ENCODE measurements around the gene DPP9. TPM values are rescaled to one million over a fixed set of nuclear protein-coding genes. Genes with fewer than 3 reads are reported as not detected.

Gene DPP9
- polyA plus RNA-seq, 2 of the 4 experiments (the other 2 are of a cell fraction): 10.1 to 53.5 TPM

DNA sequence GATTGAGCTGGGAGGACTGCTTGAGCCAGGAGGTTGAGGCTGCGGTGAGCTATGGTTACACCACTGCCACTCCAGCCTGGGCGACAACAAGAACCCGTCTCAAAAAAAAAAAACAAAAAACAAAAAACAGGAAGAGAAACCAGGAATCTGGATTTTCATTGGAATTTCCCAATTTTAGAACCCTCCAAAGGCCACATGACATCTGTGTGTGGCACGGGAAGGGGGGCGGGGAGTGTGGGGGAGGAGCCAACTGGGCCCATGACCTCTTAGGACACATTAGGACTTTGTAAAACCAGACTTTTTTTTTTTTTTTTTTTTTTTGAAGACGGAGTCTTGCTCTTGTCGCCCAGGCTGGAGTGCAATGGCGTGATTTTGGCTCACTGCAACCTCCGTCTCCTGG lies 32.3 kb downstream of the DPP9 start:
- TF ChIP-seq FOSL2 (IDR thresholded peaks at IDR 0.05) (no peak), FOSL2 (CRISPR knock-in tag; IDR thresholded peaks at IDR 0.05) (no peak), KDM1A (IDR thresholded peaks at IDR 0.05; ENCODE audit: low read depth) (no peak)
- WGBS (ENCODE audit: missing lambda C conversion rate): 89% methylated on average over 9 of the region's 9 CpGs
- DNase-seq (ENCODE audit: low read depth in 1 of 2, low spot score in 1 of 2): no peak
- POLR2A ChIA-PET: no interaction called here
- Histone ChIP-seq H3K4me1 (peaks cover 23% of the 10 kb centered on the region), H3K4me2 (no peak overlapping the region), H3K9me3 (no peaks in the 10 kb centered on the region), H3K27ac (no peak overlapping the region), H3K4me3 (no peak overlapping the region)
- no peak for ATAC-seq
- CTCF ChIA-PET: interaction anchor here (0.6 to 0.7 kb wide), 2 partner anchors 30 to 33 kb away, joined by 3 to 4 read pairs; no protein-coding TSS in a partner anchor
- FAIRE-seq: no peak

DNA sequence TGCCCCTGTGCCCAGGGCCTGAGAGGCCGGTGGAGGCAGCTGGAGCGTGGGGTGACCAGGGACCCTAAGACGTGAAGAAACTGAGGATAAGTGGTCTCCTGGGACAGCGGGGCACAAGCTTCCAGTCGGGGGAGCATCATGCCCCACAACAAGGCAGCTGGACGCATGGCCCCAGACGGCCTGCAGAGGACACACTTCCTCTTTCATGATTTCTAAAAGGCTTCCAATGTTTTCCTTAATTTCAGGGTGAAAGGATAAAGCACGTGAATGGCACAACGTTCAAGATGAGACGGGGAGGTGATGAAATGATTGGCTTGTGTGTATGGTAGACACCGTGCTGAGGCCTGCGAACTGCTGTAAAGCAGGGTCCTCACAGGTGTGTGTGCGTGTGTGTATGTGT lies 33.3 kb downstream of the DPP9 start:
- Histone ChIP-seq H3K9me3 (no peaks in the 10 kb centered on the region), H3K4me2 (no peak overlapping the region), H3K27ac (no peak overlapping the region), H3K4me3 (no peak overlapping the region), H3K4me1 (peaks cover 19% of the 10 kb centered on the region)
- ChIA-PET POLR2A (no interaction called here), CTCF (interaction anchor here (1.5 kb wide), 1 partner anchor 13 kb away, joined by 5 read pairs; no protein-coding TSS in a partner anchor)
- TF ChIP-seq KDM1A (IDR thresholded peaks at IDR 0.05; ENCODE audit: low read depth) (no peak), TP53 (CRISPR knock-in tag; IDR thresholded peaks at IDR 0.05) (no peak), NR3C1 (IDR thresholded peaks at IDR 0.05) (no peak)
- DNase-seq (ENCODE audit: low read depth in 1 of 2, low spot score in 1 of 2) (no peak), FAIRE-seq (no peak), ATAC-seq (no peak)
- 90% methylated on average over 13 of the region's 13 CpGs for WGBS (ENCODE audit: missing lambda C conversion rate)

DNA sequence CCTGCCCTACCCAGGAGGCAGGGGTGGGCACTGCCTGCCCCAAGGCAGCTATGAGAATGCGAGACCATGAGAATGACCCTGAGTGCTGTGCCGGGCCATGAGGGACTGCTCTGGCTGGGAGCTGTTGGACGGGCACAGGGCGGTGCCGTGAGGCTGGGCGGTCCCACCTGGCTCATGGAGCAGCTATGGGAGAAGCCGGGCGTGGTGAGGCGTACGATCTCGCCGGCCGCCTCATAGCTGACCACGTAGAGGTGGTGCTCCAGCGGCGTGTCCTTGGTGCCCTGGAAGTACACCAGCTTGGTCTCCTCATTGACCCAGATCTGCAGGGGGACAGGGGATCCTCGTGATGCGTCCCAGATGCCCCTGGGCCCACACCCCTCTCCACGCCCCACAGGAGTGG lies 34.2 kb downstream of the DPP9 start:
- POLR2A ChIA-PET: no interaction called here
- H3K9me3 ChIP-seq: no peaks in the 10 kb centered on the region
- H3K27ac ChIP-seq: no peak overlapping the region
- no peak overlapping the region for H3K4me3 ChIP-seq
- TF ChIP-seq RNF2 (IDR thresholded peaks at IDR 0.05; ENCODE audit: borderline replicate concordance, low read depth) (no peak), NFE2L2 (conservative IDR thresholded peaks at IDR 0.05; ENCODE audit: low read length) (no peak), SMC3 (IDR thresholded peaks at IDR 0.05) (no peak), EP300 (IDR thresholded peaks at IDR 0.05) (no peak), RFX5 (IDR thresholded peaks at IDR 0.05) (no peak)
- TF ChIP-seq, protein P1, sequence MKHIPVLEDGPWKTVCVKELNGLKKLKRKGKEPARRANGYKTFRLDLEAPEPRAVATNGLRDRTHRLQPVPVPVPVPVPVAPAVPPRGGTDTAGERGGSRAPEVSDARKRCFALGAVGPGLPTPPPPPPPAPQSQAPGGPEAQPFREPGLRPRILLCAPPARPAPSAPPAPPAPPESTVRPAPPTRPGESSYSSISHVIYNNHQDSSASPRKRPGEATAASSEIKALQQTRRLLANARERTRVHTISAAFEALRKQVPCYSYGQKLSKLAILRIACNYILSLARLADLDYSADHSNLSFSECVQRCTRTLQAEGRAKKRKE (CRISPR knock-in tag; IDR thresholded peaks at IDR 0.05; ENCODE audit: low read depth): no peak
- CTCF ChIA-PET: interaction anchor here (0.9 to 1.5 kb wide), 5 partner anchors 12 to 102 kb away, joined by 3 to 5 read pairs (median 3); partner anchors contain the start of gene FEM1A
- ATAC-seq (no peak), FAIRE-seq (no peak), DNase-seq (ENCODE audit: low read depth in 1 of 2, low spot score in 1 of 2) (no peak)
- 94% methylated on average over 12 of the region's 19 CpGs for WGBS (ENCODE audit: missing lambda C conversion rate)
- no peak overlapping the region for H3K4me2 ChIP-seq
- peaks cover 11% of the 10 kb centered on the region for H3K4me1 ChIP-seq

DNA sequence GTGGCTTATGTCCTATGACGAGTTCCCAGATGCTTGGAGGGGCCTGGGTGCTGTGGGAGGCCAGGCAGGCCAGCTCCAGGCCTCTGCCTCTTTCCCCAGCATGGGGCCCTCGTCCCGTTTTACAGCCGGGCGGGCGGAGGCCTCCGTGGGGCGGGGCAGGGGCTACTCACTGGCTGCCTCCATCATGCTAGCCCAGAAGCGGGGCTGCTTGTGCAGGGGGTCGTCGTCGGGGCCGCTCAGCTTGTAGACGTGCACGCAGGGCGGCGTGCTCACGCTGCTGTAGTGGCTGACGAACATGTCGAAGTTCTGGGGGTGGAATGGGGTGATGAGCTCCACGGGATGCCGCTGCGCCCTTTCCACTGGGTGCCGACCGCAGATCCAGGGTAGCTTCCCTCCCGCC lies 35.1 kb downstream of the DPP9 start:
- Histone ChIP-seq H3K4me2 (no peak overlapping the region), H3K4me1 (peaks cover 3% of the 10 kb centered on the region), H3K4me3 (no peak overlapping the region), H3K27ac (no peak overlapping the region), H3K9me3 (no peaks in the 10 kb centered on the region)
- DNase-seq (ENCODE audit: low read depth in 1 of 2, low spot score in 1 of 2) (no peak), FAIRE-seq (no peak), ATAC-seq (no peak)
- CTCF ChIA-PET: interaction anchor here (1.1 to 1.9 kb wide), 5 partner anchors 11 to 33 kb away, joined by 3 to 10 read pairs (median 3); no protein-coding TSS in a partner anchor
- POLR2A ChIA-PET: no interaction called here
- TF ChIP-seq FOSL2 (IDR thresholded peaks at IDR 0.05) (no peak), FOSL2 (CRISPR knock-in tag; IDR thresholded peaks at IDR 0.05) (no peak), CHD4 (IDR thresholded peaks at IDR 0.05; ENCODE audit: borderline replicate concordance) (no peak), TP53 (CRISPR knock-in tag; IDR thresholded peaks at IDR 0.05) (no peak), SMC3 (IDR thresholded peaks at IDR 0.05) (no peak), KDM5A (IDR thresholded peaks at IDR 0.05) (no peak), HDAC2 (IDR thresholded peaks at IDR 0.05) (no peak)
- 96% methylated on average over 14 of the region's 26 CpGs for WGBS (ENCODE audit: missing lambda C conversion rate)

DNA sequence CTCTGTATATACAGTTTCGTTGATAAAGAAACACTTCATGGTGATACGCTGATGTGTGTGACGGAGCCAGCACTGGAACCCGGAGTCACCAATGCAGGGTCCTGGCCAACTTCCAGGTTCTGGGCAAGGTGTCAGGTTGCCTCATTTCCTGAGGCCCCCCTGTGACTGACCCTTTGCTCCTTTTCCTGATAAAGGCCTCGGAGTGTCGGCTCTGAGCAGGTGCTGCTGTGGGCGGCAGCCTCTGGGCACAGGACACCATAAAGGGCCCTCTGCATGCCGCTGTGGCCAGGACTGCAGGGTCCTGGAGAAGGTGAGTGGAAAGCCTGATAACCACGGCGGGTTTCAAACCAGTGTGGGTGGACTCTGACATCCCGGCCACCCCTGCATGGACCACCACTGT lies 36.2 kb downstream of the DPP9 start:
- Histone ChIP-seq H3K4me3 (no peak overlapping the region), H3K4me2 (no peak overlapping the region), H3K4me1 (no peaks in the 10 kb centered on the region), H3K9me3 (no peaks in the 10 kb centered on the region), H3K27ac (no peak overlapping the region)
- WGBS (ENCODE audit: missing lambda C conversion rate): 85% methylated on average over 11 of the region's 11 CpGs
- ChIA-PET POLR2A (no interaction called here), CTCF (interaction anchor here (1.2 to 1.9 kb wide), 2 partner anchors 10 to 16 kb away, joined by 3 to 10 read pairs; no protein-coding TSS in a partner anchor)
- FAIRE-seq (no peak), DNase-seq (ENCODE audit: low read depth in 1 of 2, low spot score in 1 of 2) (no peak), ATAC-seq (no peak)
- TF ChIP-seq ESRRA (IDR thresholded peaks at IDR 0.05; ENCODE audit: borderline replicate concordance, low read length) (no peak), ZNF302 (CRISPR knock-in tag; IDR thresholded peaks at IDR 0.05) (no peak), KDM1A (IDR thresholded peaks at IDR 0.05; ENCODE audit: low read depth) (no peak)

All from A549 (cell line).